ENCODE measurements around the gene PIK3R5.

Gene PIK3R5

GRCh38 chr17:8944083-8944482, 21.4 kb downstream of the PIK3R5 start:
- in situ Hi-C loops (cut with HindIII; ENCODE audit: low pct_unique_long_range_greater_than_20kb, low sequenced_read_pairs), result no loop called here
- TF ChIP-seq JUND (IDR thresholded peaks at IDR 0.05; ENCODE audit: low read depth), result no peak
- no peak for DNase-seq (ENCODE audit: low read depth in 1 of 2, low spot score in 1 of 2)

GRCh38 chr17:8941980-8942622, 23.4 kb downstream of the PIK3R5 start:
- TF ChIP-seq JUND (IDR thresholded peaks at IDR 0.05; ENCODE audit: low read depth), result no peak

DNA sequence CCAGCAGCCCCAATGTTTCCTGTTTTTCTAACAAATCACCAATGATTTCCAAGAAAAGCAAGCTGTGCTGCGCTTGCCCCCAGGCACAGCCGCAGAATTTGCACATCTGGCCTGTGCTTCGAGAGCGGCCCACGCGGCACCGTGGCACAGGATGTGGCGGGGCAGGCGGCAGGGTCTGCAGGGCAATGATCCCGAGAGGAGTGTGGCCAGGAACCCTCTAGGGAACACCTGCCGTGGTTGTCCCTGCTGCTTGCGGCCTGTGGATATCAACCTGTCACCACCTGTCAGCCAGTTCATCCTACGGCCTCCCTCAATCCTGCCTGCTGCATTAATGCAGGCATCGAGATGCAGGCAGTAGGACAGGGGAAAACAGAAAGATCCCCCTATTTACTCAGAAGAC, 24.0 kb downstream of the PIK3R5 start:
- no peak for DNase-seq (ENCODE audit: low read depth in 1 of 2, low spot score in 1 of 2)
- TF ChIP-seq JUND (IDR thresholded peaks at IDR 0.05; ENCODE audit: low read depth), result no peak
- in situ Hi-C loops (cut with HindIII; ENCODE audit: low pct_unique_long_range_greater_than_20kb, low sequenced_read_pairs), result no loop called here

More at GRCh38 chr17:8941980-8942622, 23.4 kb downstream of the PIK3R5 start:
- no peak for DNase-seq (ENCODE audit: low read depth in 1 of 2, low spot score in 1 of 2)
- in situ Hi-C loops (cut with HindIII; ENCODE audit: low pct_unique_long_range_greater_than_20kb, low sequenced_read_pairs), result no loop called here

GRCh38 chr17:8940866-8941471, 24.5 kb downstream of the PIK3R5 start:
- TF ChIP-seq JUND (IDR thresholded peaks at IDR 0.05; ENCODE audit: low read depth), result no peak
- DNase-seq (ENCODE audit: low read depth in 1 of 2, low spot score in 1 of 2), result no peak
- in situ Hi-C loops (cut with HindIII; ENCODE audit: low pct_unique_long_range_greater_than_20kb, low sequenced_read_pairs), result no loop called here

DNA sequence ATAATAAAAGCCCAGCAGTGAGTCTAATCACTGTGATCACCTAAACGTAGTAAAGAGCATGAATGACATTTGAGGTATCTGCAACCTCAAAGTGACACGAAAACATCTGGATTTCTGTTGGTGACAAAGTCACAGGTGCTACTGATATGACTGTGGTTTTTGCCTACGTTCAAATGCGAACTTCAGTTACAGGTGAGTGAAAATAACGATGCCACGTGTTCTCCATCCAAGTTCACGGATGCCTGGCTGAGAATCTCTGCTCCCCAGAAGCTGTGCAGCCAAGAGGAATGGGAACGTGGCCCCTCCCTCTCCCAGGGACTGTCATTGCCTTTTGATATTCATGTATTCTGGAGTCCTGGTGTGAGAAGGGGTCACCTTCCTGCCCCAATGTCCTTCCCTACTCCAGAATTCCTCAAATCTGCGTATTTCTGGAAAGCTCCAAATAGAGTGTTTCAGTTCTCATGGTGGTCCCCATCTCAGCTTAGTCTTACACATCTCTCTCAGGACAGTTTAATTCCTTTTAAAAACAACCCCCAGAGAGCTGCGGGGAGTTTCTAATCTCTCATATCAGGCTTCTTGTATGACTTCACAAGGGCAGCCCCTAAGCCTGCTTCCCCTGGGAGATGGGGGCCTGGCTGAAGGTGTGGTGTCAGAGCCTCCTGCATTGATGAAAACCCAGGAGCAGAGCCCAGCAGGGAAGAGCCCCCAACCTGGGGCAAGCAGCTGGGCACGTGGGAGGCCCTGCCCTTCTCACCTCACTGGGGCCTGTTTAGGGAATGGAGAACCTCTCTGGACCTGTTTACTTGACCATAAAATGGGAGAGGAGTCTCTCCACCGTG, 25.8 kb downstream of the PIK3R5 start:
- no peak for DNase-seq (ENCODE audit: low read depth in 1 of 2, low spot score in 1 of 2)
- in situ Hi-C loops (cut with HindIII; ENCODE audit: low pct_unique_long_range_greater_than_20kb, low sequenced_read_pairs), result no loop called here
- TF ChIP-seq JUND (IDR thresholded peaks at IDR 0.05; ENCODE audit: low read depth), result no peak

GRCh38 chr17:8938933-8939332, 26.6 kb downstream of the PIK3R5 start:
- no peak for TF ChIP-seq JUND (IDR thresholded peaks at IDR 0.05; ENCODE audit: low read depth)
- in situ Hi-C loops (cut with HindIII; ENCODE audit: low pct_unique_long_range_greater_than_20kb, low sequenced_read_pairs), result no loop called here
- no peak for DNase-seq (ENCODE audit: low read depth in 1 of 2, low spot score in 1 of 2)

DNA sequence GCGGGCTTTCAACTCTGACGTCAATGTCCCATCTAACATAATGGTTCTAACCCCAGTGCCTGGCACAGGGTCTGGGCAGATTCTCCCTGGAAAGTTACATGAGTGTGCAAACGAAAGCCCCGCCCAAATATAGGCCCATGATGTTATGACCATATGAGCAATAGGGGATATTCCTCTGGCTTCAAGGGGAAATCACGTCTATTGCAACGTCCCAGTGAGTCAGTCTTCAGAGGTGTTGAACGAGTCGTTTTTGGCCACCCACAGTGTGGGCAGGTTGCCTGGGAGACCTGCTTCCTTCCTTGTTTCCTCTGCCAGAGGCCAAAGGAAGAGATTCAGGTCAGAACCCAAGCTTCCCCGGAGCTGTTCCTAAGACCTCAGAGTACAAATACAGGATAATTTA, 30.3 kb downstream of the PIK3R5 start:
- DNase-seq (ENCODE audit: low read depth in 1 of 2, low spot score in 1 of 2), result peak in 1 of 2 experiments; percentile 23
- TF ChIP-seq JUND (IDR thresholded peaks at IDR 0.05; ENCODE audit: low read depth), result no peak
- in situ Hi-C loops (cut with HindIII; ENCODE audit: low pct_unique_long_range_greater_than_20kb, low sequenced_read_pairs), result no loop called here

- no peak for TF ChIP-seq JUND (IDR thresholded peaks at IDR 0.05; ENCODE audit: low read depth)
- in situ Hi-C loops (cut with HindIII; ENCODE audit: low pct_unique_long_range_greater_than_20kb, low sequenced_read_pairs), result no loop called here
- no peak for DNase-seq (ENCODE audit: low read depth in 1 of 2, low spot score in 1 of 2)
Measured at GRCh38 chr17:8934346-8934745, 31.2 kb downstream of the PIK3R5 start.

GRCh38 chr17:8930649-8931048, 34.9 kb downstream of the PIK3R5 start:
- no peak for TF ChIP-seq JUND (IDR thresholded peaks at IDR 0.05; ENCODE audit: low read depth)
- in situ Hi-C loops (cut with HindIII; ENCODE audit: low pct_unique_long_range_greater_than_20kb, low sequenced_read_pairs), result no loop called here

GRCh38 chr17:8928347-8928746, 37.2 kb downstream of the PIK3R5 start:
- DNase-seq (ENCODE audit: low read depth in 1 of 2, low spot score in 1 of 2), result no peak
- in situ Hi-C loops (cut with HindIII; ENCODE audit: low pct_unique_long_range_greater_than_20kb, low sequenced_read_pairs), result no loop called here
- no peak for TF ChIP-seq JUND (IDR thresholded peaks at IDR 0.05; ENCODE audit: low read depth)

More at GRCh38 chr17:8930649-8931048, 34.9 kb downstream of the PIK3R5 start:
- no peak for DNase-seq (ENCODE audit: low read depth in 1 of 2, low spot score in 1 of 2)

- in situ Hi-C loops (cut with HindIII; ENCODE audit: low pct_unique_long_range_greater_than_20kb, low sequenced_read_pairs), result no loop called here
- TF ChIP-seq JUND (IDR thresholded peaks at IDR 0.05; ENCODE audit: low read depth), result no peak
Measured at GRCh38 chr17:8927395-8927794, 38.1 kb downstream of the PIK3R5 start.

DNA sequence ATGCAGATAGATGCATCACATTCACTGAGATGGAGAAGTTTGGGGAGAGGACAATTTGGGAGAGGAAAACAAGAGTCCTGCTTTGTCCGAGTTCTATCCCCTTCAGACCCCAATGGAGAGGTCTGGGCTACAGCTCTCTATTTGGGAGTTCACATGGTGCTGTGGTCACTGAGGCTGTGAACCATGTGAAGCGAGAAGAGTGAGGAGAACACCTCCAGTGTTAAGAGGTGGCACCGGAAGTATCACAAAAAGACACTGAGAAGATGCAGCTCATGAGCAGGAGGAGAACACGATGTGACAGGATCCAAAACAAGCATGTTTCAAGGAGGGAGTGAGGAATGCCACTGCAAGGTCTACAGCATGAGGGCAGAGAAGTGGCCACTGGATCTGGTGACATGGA, 39.7 kb downstream of the PIK3R5 start:
- no peak for TF ChIP-seq JUND (IDR thresholded peaks at IDR 0.05; ENCODE audit: low read depth)
- DNase-seq (ENCODE audit: low read depth in 1 of 2, low spot score in 1 of 2), result no peak
- in situ Hi-C loops (cut with HindIII; ENCODE audit: low pct_unique_long_range_greater_than_20kb, low sequenced_read_pairs), result no loop called here

More at GRCh38 chr17:8927395-8927794, 38.1 kb downstream of the PIK3R5 start:
- no peak for DNase-seq (ENCODE audit: low read depth in 1 of 2, low spot score in 1 of 2)

- TF ChIP-seq JUND (IDR thresholded peaks at IDR 0.05; ENCODE audit: low read depth), result no peak
- no peak for DNase-seq (ENCODE audit: low read depth in 1 of 2, low spot score in 1 of 2)
- in situ Hi-C loops (cut with HindIII; ENCODE audit: low pct_unique_long_range_greater_than_20kb, low sequenced_read_pairs), result no loop called here
Measured at GRCh38 chr17:8925141-8925540, 40.4 kb downstream of the PIK3R5 start.

Measured in T47D (cell line).